Activated CD4-positive, alpha-beta T cell treated with anti-CD3 and anti-CD28 coated beads, Interleukin-2, amount 50 U/mL, for 48 hours (primary cell): Measurements from ENCODE around the gene NPAS1.

Source experiments
- DNase-seq, 2 experiments: peaks; one replicate each; pipeline ENCODE4 v3.0.0-alpha.2; 2020

The NPAS1 gene

GRCh38 chr19:47089767-47090350 lies 70.2 kb downstream of the NPAS1 start:
- no peak for DNase-seq

GRCh38 chr19:47093254-47093653 lies 73.6 kb downstream of the NPAS1 start:
- DNase-seq = peak in 1 of 2 experiments; percentile 31

GRCh38 chr19:47093841-47094240 lies 74.2 kb downstream of the NPAS1 start:
- peak; percentile 43 to 56 for DNase-seq

- DNase-seq = peak; percentile 55 to 70
Observed at GRCh38 chr19:47094557-47095475, 75.2 kb downstream of the NPAS1 start.
